Parathyroid adenoma (tissue), 2 donors: ENCODE measurements around the gene ZNHIT2.

Experiments
- H2AFZ ChIP-seq: fragments of 300-600 bp; sonication (generic); one replicate; pipeline ENCODE4 v1.7.0; 2017; ENCODE audit warnings: antibody characterized with exemption, mild to moderate bottlenecking
- H3K27ac ChIP-seq: fragments of 300-600 bp; sonication (generic); one replicate; pipeline ENCODE4 v1.7.0; 2017
- H3K27me3 ChIP-seq: fragments of 300-600 bp; sonication (generic); one replicate; pipeline ENCODE4 v1.7.0; 2017; ENCODE audit warnings: low read length; ENCODE audit not compliant: control insufficient read depth, insufficient read depth
- H3K36me3 ChIP-seq: fragments of 300-600 bp; sonication (generic); one replicate; pipeline ENCODE4 v1.7.0; 2017; ENCODE audit warnings: low read length; ENCODE audit not compliant: control insufficient read depth, insufficient read depth
- H3K4me1 ChIP-seq: fragments of 300-600 bp; sonication (generic); one replicate; pipeline ENCODE4 v1.7.0; 2017; ENCODE audit warnings: control low read depth
- H3K4me2 ChIP-seq: fragments of 300-600 bp; sonication (generic); one replicate; pipeline ENCODE4 v1.7.0; 2017; ENCODE audit warnings: low read length
- H3K4me3 ChIP-seq: fragments of 300-600 bp; sonication (generic); one replicate; pipeline ENCODE4 v1.7.0; 2017; ENCODE audit warnings: low read depth, low read length
- H3K79me2 ChIP-seq: fragments of 300-600 bp; sonication (generic); one replicate; pipeline ENCODE4 v1.7.0; 2017; ENCODE audit warnings: control low read depth
- H3K9ac ChIP-seq: fragments of 300-600 bp; sonication (generic); one replicate; pipeline ENCODE4 v1.7.0; 2017; ENCODE audit warnings: mild to moderate bottlenecking
- H3K9me3 ChIP-seq: fragments of 300-600 bp; sonication (generic); one replicate; pipeline ENCODE4 v1.7.0; 2017; ENCODE audit warnings: low read length; ENCODE audit not compliant: control insufficient read depth
- CTCF ChIP-seq: fragments of 300-600 bp; sonication (generic); IDR thresholded peaks from one replicate; pipeline ENCODE4 v1.7.0; 2017; ENCODE audit warnings: antibody characterized with exemption, mild to moderate bottlenecking
- donor health status: primary hyperparathyroidism.

The ZNHIT2 gene

GRCh38 chr11:65125197-65126056 is 7.9 kb upstream of the ZNHIT2 start:
- Histone ChIP-seq H2AFZ (no peak overlapping the region), H3K36me3 (no peaks in the 10 kb centered on the region), H3K27ac (no peak overlapping the region)

GRCh38 chr11:65124480-65125196 is 7.1 kb upstream of the ZNHIT2 start:
- Histone ChIP-seq H2AFZ (no peak overlapping the region), H3K4me3 (no peak overlapping the region), H3K4me1 (peaks cover 3% of the 10 kb centered on the region), H3K27ac (no peak overlapping the region), H3K79me2 (peaks cover 9% of the 10 kb centered on the region), H3K27me3 (no peaks in the 10 kb centered on the region), H3K9me3 (no peaks in the 10 kb centered on the region), H3K4me2 (no peak overlapping the region), H3K9ac (no peak overlapping the region), H3K36me3 (no peaks in the 10 kb centered on the region)
- no peak for TF ChIP-seq CTCF

More at GRCh38 chr11:65125197-65126056, 7.9 kb upstream of the ZNHIT2 start:
- Histone ChIP-seq H3K27me3 (no peaks in the 10 kb centered on the region), H3K4me1 (peaks cover 3% of the 10 kb centered on the region), H3K4me3 (no peak overlapping the region), H3K79me2 (peaks cover 9% of the 10 kb centered on the region), H3K9ac (no peak overlapping the region), H3K4me2 (no peak overlapping the region), H3K9me3 (no peaks in the 10 kb centered on the region)
- TF ChIP-seq CTCF, result no peak

- peak within 1 kb of the TSS; percentile 84 for H3K4me2 ChIP-seq
- H3K79me2 ChIP-seq, result peaks cover 9% of the 10 kb centered on the region
- TF ChIP-seq CTCF, result no peak
- H3K27ac ChIP-seq, result peak within 1 kb of the TSS; percentile 91
- H3K4me1 ChIP-seq, result peaks cover 3% of the 10 kb centered on the region
- H3K36me3 ChIP-seq, result no peaks in the 10 kb centered on the region
- peak within 1 kb of the TSS; percentile 76 for H3K9ac ChIP-seq
- H3K4me3 ChIP-seq, result peak within 1 kb of the TSS; percentile 88
- no peaks in the 10 kb centered on the region for H3K27me3 ChIP-seq
- no peaks in the 10 kb centered on the region for H3K9me3 ChIP-seq
- peak within 1 kb of the TSS; percentile 80 for H2AFZ ChIP-seq
These were observed 4.6 kb upstream of the ZNHIT2 start, which contains the start of the genes FAU and MRPL49 for GRCh38 chr11:65121865-65122696. Gene FAU, minus strand, starts transcription at chr11:65122134. Its CDS starts 321 bp downstream, at chr11:65121813. Gene MRPL49, plus strand, starts transcription at chr11:65122321. Its CDS starts 26 bp downstream, at chr11:65122347.

GRCh38 chr11:65121447-65121864 is 4.0 kb upstream of the ZNHIT2 start:
- Histone ChIP-seq H3K9me3 (no peaks in the 10 kb centered on the region), H3K27me3 (no peaks in the 10 kb centered on the region), H3K4me2 (peak overlapping the region; percentile 84), H3K4me3 (peak overlapping the region; percentile 88), H3K36me3 (no peaks in the 10 kb centered on the region), H3K27ac (peak overlapping the region; percentile 91), H2AFZ (peak overlapping the region; percentile 80), H3K4me1 (peaks cover 6% of the 10 kb centered on the region), H3K79me2 (peaks cover 9% of the 10 kb centered on the region), H3K9ac (peak overlapping the region; percentile 76)
- no peak for TF ChIP-seq CTCF
